ENCODE measurements around the gene LPP. TPM values are rescaled to one million over a fixed set of nuclear protein-coding genes. Genes with fewer than 3 reads are reported as not detected.
"Not testable (repeated sequence)": the region's sequence is repeated elsewhere in the genome, so short reads cannot be mapped to it uniquely, and the experiment has no call there.

LPP gene
- total RNA-seq, 6 experiments from 2014 or later: 84.1 to 121 (median 102) TPM

DNA sequence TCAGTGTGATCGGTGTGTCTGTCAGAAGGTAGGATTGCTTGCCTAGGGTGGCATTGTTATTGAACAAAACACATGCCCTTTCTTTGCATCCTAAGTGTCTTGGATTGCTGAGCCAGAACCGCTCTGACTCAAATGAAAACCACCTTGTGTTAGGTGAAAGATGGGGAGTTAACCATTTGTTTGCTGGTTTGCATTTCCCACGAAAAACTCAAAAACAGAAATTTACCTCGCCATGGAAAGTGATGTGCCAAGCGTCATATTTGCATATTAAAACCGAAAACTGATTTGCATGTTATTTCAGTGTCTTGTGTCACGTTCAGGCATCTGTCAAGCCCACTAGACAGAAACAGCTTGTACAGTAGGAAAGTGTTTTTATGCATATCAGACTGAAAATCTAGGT is 543.2 kb downstream of the LPP start:
- DNase-seq: no peak
- H3K4me1 Mint-ChIP-seq (ENCODE audit: low read depth): no peaks in the 10 kb centered on the region
- TF ChIP-seq, protein P1, sequence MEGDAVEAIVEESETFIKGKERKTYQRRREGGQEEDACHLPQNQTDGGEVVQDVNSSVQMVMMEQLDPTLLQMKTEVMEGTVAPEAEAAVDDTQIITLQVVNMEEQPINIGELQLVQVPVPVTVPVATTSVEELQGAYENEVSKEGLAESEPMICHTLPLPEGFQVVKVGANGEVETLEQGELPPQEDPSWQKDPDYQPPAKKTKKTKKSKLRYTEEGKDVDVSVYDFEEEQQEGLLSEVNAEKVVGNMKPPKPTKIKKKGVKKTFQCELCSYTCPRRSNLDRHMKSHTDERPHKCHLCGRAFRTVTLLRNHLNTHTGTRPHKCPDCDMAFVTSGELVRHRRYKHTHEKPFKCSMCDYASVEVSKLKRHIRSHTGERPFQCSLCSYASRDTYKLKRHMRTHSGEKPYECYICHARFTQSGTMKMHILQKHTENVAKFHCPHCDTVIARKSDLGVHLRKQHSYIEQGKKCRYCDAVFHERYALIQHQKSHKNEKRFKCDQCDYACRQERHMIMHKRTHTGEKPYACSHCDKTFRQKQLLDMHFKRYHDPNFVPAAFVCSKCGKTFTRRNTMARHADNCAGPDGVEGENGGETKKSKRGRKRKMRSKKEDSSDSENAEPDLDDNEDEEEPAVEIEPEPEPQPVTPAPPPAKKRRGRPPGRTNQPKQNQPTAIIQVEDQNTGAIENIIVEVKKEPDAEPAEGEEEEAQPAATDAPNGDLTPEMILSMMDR (IDR thresholded peaks at IDR 0.05): no peak
- no peaks in the 10 kb centered on the region; the same call in 1 of the 2 replicates for H3K27me3 Mint-ChIP-seq (ENCODE audit: insufficient read depth)
- H3K36me3 Mint-ChIP-seq (ENCODE audit: low read depth): 0 out of 2 replicates have a peak, but pooled peaks cover 4% of the 10 kb centered on the region
- no peaks in the 10 kb centered on the region for H3K9me3 Mint-ChIP-seq
- H3K27ac Mint-ChIP-seq: no peak overlapping the region
- no peak overlapping the region for H3K4me3 Mint-ChIP-seq

DNA sequence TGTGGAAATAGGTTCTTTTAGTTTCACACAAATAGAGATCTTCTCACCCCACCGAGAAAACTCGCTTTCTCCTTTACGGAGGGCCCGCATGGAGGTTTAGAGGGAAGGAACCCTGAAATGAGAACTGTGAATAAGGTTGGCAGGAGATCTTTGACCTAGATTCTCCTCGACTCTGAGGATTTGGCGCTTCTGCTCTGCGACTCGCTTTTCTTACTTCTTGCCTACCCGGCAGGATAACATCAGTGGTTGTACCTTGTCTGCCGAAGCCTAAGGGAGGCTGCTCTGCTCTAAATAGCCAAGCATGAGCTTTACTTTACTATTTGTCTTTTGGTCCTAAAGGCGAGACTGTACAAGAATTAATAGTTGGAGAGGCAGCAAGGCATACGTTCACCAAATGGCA is 544.5 kb downstream of the LPP start:
- Mint-ChIP-seq H3K4me1 (ENCODE audit: low read depth) (no peaks in the 10 kb centered on the region), H3K27ac (no peak overlapping the region), H3K9me3 (no peaks in the 10 kb centered on the region), H3K36me3 (ENCODE audit: low read depth) (0 out of 2 replicates have a peak, but pooled peaks cover 4% of the 10 kb centered on the region), H3K4me3 (no peak overlapping the region), H3K27me3 (ENCODE audit: insufficient read depth) (no peaks in the 10 kb centered on the region; the same call in 1 of the 2 replicates)
- TF ChIP-seq, protein P1 (IDR thresholded peaks at IDR 0.05): no peak
- no peak for DNase-seq

DNA sequence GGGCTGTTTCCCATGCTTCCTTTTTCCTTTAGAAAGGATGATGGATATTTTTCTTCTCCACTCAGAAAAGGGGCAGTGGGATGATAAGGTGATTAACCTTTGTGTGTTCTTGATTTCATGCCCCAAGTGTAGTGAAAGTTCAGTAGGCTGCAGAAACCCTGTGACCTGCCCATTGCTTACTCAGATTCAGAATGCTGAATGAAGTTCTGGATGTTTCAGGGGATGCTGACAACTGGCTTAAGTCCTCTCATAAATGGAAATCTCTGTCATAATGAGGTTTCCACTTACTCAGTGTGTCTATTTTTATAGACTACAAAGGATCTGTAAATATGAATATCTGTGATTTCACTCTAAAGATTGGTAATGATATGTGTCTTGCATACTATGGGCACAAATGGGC is 546.5 kb downstream of the LPP start:
- no peaks in the 10 kb centered on the region for H3K4me1 Mint-ChIP-seq (ENCODE audit: low read depth)
- H3K4me3 Mint-ChIP-seq: no peak overlapping the region
- TF ChIP-seq, protein P1 (IDR thresholded peaks at IDR 0.05): no peak
- no peak overlapping the region for H3K27ac Mint-ChIP-seq
- no peak for DNase-seq
- no peaks in the 10 kb centered on the region for H3K9me3 Mint-ChIP-seq
- 0 out of 2 replicates have a peak, but pooled peaks cover 4% of the 10 kb centered on the region for H3K36me3 Mint-ChIP-seq (ENCODE audit: low read depth)
- H3K27me3 Mint-ChIP-seq (ENCODE audit: insufficient read depth): peaks cover 4% of the 10 kb centered on the region; the same call in 1 of the 2 replicates

GRCh38 chr3:188700918-188701317 is 547.0 kb downstream of the LPP start:
- Mint-ChIP-seq H3K36me3 (ENCODE audit: low read depth) (0 out of 2 replicates have a peak, but pooled peaks cover 4% of the 10 kb centered on the region), H3K4me3 (no peak overlapping the region), H3K4me1 (ENCODE audit: low read depth) (peaks cover 4% of the 10 kb centered on the region), H3K27me3 (ENCODE audit: insufficient read depth) (peaks cover 4% of the 10 kb centered on the region; the same call in 1 of the 2 replicates), H3K9me3 (no peaks in the 10 kb centered on the region), H3K27ac (no peak overlapping the region)
- DNase-seq: no peak
- TF ChIP-seq, protein P1 (IDR thresholded peaks at IDR 0.05): no peak

- no peak for DNase-seq
- no peak overlapping the region for H3K4me3 Mint-ChIP-seq
- H3K36me3 Mint-ChIP-seq (ENCODE audit: low read depth): 0 out of 2 replicates have a peak, but pooled peaks cover 4% of the 10 kb centered on the region
- peaks cover 4% of the 10 kb centered on the region; the same call in 1 of the 2 replicates for H3K27me3 Mint-ChIP-seq (ENCODE audit: insufficient read depth)
- H3K4me1 Mint-ChIP-seq (ENCODE audit: low read depth): peaks cover 10% of the 10 kb centered on the region
- H3K9me3 Mint-ChIP-seq: no peaks in the 10 kb centered on the region
- TF ChIP-seq, protein P1 (IDR thresholded peaks at IDR 0.05): no peak
- H3K27ac Mint-ChIP-seq: no peak overlapping the region
Measured at GRCh38 chr3:188701485-188701969, 547.6 kb downstream of the LPP start.

- H3K4me1 Mint-ChIP-seq (ENCODE audit: low read depth): peaks cover 15% of the 10 kb centered on the region
- not testable (repeated sequence) for H3K9me3 Mint-ChIP-seq; H3K36me3 Mint-ChIP-seq (ENCODE audit: low read depth); H3K27me3 Mint-ChIP-seq (ENCODE audit: insufficient read depth); H3K27ac Mint-ChIP-seq; DNase-seq; H3K4me3 Mint-ChIP-seq
Measured at GRCh38 chr3:188702028-188702427, 548.1 kb downstream of the LPP start.

Data from HFFc6 (cell line).